Raji (cell line): ENCODE results near the gene CDH13.

Source experiments
- POLR2A ChIP-seq: IDR thresholded peaks from 2 replicates; pipeline ENCODE4 v1.6.1; 2011; ENCODE audit warnings: low read depth, low read length, control low read depth; ENCODE audit not compliant: insufficient read depth

The CDH13 gene

GRCh38 chr16:82609140-82609539 lies 17.6 kb upstream of the CDH13 start:
- TF ChIP-seq POLR2A, result no peak

- TF ChIP-seq POLR2A, result no peak
Measured at GRCh38 chr16:82612263-82612662, 14.5 kb upstream of the CDH13 start.

GRCh38 chr16:82616356-82616755 lies 10.4 kb upstream of the CDH13 start:
- no peak for TF ChIP-seq POLR2A

GRCh38 chr16:82621781-82622180 lies 5.0 kb upstream of the CDH13 start:
- TF ChIP-seq POLR2A, result no peak

- TF ChIP-seq POLR2A, result no peak
Measured at GRCh38 chr16:82623241-82623640, 3.5 kb upstream of the CDH13 start.

GRCh38 chr16:82625066-82625968 lies 1.5 kb upstream of the CDH13 start:
- TF ChIP-seq POLR2A, result no peak

GRCh38 chr16:82628088-82628423 lies 1.3 kb downstream of the CDH13 start:
- no peak for TF ChIP-seq POLR2A

GRCh38 chr16:82628711-82629110 lies 1.9 kb downstream of the CDH13 start:
- TF ChIP-seq POLR2A, result no peak

- no peak for TF ChIP-seq POLR2A
Measured at GRCh38 chr16:82629441-82630027, 2.8 kb downstream of the CDH13 start.

GRCh38 chr16:82630219-82630618 lies 3.5 kb downstream of the CDH13 start:
- no peak for TF ChIP-seq POLR2A

GRCh38 chr16:82630688-82631087 lies 3.9 kb downstream of the CDH13 start:
- TF ChIP-seq POLR2A, result no peak

- no peak for TF ChIP-seq POLR2A
Measured at GRCh38 chr16:82631701-82632685, 5.2 kb downstream of the CDH13 start.

GRCh38 chr16:82633964-82634600 lies 7.3 kb downstream of the CDH13 start:
- TF ChIP-seq POLR2A, result no peak

- no peak for TF ChIP-seq POLR2A
Measured at GRCh38 chr16:82634955-82635610, 8.3 kb downstream of the CDH13 start.
